ENCODE data around the gene STAU1.
"Not testable (repeated sequence)": the region's sequence is repeated elsewhere in the genome, so short reads cannot be mapped to it uniquely, and the experiment has no call there.

STAU1 gene

GRCh38 chr20:49118307-49118706, 69.8 kb downstream of the STAU1 start:
- no peak for DNase-seq (ENCODE audit: low read depth)

- DNase-seq (ENCODE audit: low read depth): peak; percentile 35
Measured at GRCh38 chr20:49115564-49115963, 72.6 kb downstream of the STAU1 start.

- DNase-seq (ENCODE audit: low read depth): no peak
Measured at GRCh38 chr20:49112596-49113274, 75.4 kb downstream of the STAU1 start.

- no peak for DNase-seq (ENCODE audit: low read depth)
Measured at GRCh38 chr20:49110767-49111694, 77.1 kb downstream of the STAU1 start.

- no peak for DNase-seq (ENCODE audit: low read depth)
Measured at GRCh38 chr20:49106328-49106727, 81.8 kb downstream of the STAU1 start.

- DNase-seq (ENCODE audit: low read depth): not testable (repeated sequence)
Measured at GRCh38 chr20:49104979-49105547, 83.1 kb downstream of the STAU1 start.

GRCh38 chr20:49104365-49104648, 83.8 kb downstream of the STAU1 start:
- no peak for DNase-seq (ENCODE audit: low read depth)

- DNase-seq (ENCODE audit: low read depth): no peak
Measured at GRCh38 chr20:49103647-49104364, 84.3 kb downstream of the STAU1 start.

GRCh38 chr20:49103019-49103418, 85.1 kb downstream of the STAU1 start:
- no peak for DNase-seq (ENCODE audit: low read depth)

- no peak for DNase-seq (ENCODE audit: low read depth)
Measured at GRCh38 chr20:49100972-49101371, 87.2 kb downstream of the STAU1 start.

- not testable (repeated sequence) for DNase-seq (ENCODE audit: low read depth)
Measured at GRCh38 chr20:49100292-49100691, 87.8 kb downstream of the STAU1 start.

- DNase-seq (ENCODE audit: low read depth): no peak
Measured at GRCh38 chr20:49099011-49099410, 89.1 kb downstream of the STAU1 start.

GRCh38 chr20:49098136-49098535, 90.0 kb downstream of the STAU1 start:
- no peak for DNase-seq (ENCODE audit: low read depth)

GRCh38 chr20:49097159-49097558, 91.0 kb downstream of the STAU1 start:
- no peak for DNase-seq (ENCODE audit: low read depth)

GRCh38 chr20:49096203-49096730, 91.9 kb downstream of the STAU1 start:
- no peak for DNase-seq (ENCODE audit: low read depth)

- no peak for DNase-seq (ENCODE audit: low read depth)
Measured at GRCh38 chr20:49091762-49092161, 96.4 kb downstream of the STAU1 start.

GRCh38 chr20:49091104-49091503, 97.0 kb downstream of the STAU1 start:
- no peak for DNase-seq (ENCODE audit: low read depth)

GRCh38 chr20:49082295-49082694, 105.8 kb downstream of the STAU1 start:
- not testable (repeated sequence) for DNase-seq (ENCODE audit: low read depth)

- DNase-seq (ENCODE audit: low read depth): no peak
Measured at GRCh38 chr20:49078310-49078709, 109.8 kb downstream of the STAU1 start.

GRCh38 chr20:49074521-49074920, 113.6 kb downstream of the STAU1 start:
- no peak for DNase-seq (ENCODE audit: low read depth)

Data from fibroblast of gingiva (primary cell).